ENCODE results near the gene ARID2.

The ARID2 gene

DNA sequence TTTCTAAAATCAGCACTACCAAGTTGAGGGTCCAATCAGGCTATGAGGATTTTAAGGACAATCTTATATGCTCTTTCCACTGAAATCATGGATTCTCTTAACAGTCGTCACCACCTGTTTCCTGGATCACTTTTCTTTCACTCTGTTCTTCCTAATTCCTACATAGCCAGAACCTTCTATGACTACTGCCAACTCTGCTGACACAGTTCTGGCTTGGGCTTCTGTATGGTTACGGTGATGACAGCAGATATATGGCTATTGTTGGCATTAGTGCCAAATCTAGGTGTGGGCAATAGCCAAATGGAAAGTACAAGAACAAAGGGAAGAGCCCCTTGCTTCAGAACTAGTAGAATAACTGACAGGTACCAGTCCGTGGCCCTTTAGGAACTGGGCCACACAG lies 124.0 kb downstream of the ARID2 start:
- DNase-seq (ENCODE audit: low read depth), result no peak

DNA sequence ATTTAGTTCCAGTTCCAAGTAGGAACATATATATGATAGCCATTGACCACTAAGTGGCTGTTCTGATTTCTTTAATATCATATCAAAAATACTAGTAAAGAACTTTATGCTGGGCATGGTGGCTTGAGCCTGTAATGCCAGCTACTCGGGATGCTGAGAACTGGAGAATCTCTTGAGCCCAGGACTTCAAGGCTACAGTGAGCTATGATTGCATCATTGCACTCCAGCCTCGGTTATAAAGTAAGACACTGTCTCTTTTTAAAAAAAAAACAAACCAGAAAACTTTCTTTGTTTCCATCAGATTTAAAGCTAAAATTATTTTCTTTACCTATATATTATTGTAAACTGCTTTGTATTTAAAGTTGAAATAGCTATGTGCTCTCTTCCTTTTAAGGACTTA lies 133.8 kb downstream of the ARID2 start:
- no peak for DNase-seq (ENCODE audit: low read depth)

DNA sequence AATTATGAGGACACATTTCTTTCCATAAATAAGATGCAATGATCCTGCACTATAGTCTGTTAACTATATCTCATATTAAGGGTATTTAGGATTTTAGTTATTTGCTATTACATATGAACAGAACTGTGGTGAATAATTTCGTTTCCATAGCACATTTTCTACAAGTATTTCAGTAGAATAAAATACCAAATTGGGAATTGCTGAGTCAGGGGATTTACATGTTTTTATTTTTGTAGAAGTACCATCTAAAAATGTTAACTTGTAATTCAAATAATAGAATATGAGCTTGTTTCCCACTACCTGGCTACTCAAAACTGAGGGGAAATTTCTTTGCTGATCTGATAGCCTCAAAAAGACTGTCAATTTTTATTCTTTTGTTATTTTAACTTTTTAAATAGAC lies 136.8 kb downstream of the ARID2 start:
- no peak for DNase-seq (ENCODE audit: low read depth)

DNA sequence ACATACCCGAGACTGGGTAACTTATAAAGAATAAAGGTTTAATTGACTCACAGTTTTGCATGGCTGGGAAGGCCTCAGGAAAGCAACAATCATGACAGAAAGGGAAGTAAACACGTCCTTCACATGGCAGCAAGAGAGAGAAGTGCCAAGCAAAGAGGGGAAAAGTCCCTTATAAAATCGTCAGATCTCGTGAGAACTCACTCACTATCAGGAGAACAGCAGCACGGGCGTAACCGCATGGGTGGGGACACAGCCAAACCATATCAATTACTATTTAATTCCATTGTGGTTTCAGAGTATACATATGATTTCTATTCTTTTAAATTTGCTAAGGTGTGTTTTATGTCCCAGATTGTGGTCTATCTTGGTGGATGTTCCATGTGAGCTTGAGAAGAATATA lies 142.9 kb downstream of the ARID2 start:
- DNase-seq (ENCODE audit: low read depth), result no peak

DNA sequence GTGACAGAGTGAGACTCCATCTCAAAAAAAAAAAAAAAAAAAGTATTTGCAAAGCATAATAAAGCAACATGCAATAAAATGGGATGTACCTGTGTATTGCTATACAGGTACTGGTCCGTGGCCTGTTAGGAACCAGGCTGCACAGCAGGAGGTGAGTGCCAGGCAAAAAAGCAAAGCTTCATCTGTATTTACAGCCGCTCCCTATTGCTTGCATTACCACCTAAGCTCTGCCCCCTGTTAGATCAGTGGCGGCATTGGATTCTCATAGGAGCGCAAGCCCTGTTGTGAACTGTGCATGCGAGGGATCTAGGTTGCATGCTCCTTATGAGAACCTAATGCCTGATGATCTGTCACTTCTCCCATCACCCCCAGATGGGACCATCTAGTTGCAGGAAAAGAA lies 147.6 kb downstream of the ARID2 start:
- DNase-seq (ENCODE audit: low read depth), result no peak

DNA sequence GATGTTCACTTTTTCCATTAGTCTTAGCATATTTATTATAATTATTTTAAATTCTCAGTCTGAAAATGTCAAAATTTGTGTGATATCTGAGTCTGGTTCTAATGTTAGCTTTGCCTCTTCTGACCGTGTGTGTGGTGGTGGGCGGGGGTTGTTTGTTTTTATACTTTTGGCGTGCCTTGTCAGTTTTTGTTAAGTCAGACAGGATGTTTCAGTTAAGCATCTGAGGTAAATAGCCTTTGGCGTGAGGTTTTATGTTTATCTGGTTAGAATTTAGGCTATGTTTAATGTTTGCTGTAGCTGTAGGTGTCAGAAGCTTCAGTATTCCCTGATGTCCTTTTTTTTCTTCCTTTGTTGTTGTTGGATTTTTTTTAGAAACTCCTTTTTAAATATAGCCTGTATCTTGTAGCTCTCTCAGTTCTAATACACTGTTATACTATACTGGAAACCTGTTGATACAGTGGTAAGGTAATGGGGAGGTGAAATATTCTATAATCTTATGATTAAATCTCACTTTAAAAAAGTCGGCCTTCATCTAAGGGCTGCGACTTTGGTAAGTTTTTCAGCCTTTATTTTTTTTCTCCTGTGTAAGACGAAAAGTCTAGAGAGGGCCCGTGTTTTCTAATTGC lies 149.2 kb downstream of the ARID2 start:
- DNase-seq (ENCODE audit: low read depth), result no peak

DNA sequence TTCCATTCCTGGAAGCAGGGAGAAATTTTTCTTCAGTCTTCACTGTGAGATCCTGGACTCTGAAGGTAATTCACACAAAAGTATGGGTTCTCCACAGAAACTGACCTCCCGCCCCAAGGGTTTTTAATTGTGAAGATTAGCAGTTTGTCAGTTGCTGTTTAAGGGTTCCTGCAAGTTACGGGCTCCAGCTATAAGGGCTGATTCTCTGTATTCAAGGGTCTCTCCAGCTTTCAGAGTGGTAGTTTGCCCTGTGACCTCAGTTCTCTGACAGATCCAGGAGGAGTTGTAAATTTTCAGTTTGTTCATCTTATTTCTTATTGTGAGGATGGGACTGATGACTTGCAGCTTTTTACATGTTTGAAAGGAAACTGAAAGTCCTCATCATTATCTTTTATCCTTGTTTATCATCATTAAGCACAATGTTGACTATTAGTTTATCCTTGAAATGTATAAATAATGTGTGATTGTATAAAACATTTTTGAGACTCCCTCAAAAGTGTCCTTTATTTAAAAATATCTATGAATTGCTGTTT lies 149.9 kb downstream of the ARID2 start:
- no peak for DNase-seq (ENCODE audit: low read depth)

GRCh38 chr12:45880533-45880932 lies 151.0 kb downstream of the ARID2 start:
- no peak for DNase-seq (ENCODE audit: low read depth)

DNA sequence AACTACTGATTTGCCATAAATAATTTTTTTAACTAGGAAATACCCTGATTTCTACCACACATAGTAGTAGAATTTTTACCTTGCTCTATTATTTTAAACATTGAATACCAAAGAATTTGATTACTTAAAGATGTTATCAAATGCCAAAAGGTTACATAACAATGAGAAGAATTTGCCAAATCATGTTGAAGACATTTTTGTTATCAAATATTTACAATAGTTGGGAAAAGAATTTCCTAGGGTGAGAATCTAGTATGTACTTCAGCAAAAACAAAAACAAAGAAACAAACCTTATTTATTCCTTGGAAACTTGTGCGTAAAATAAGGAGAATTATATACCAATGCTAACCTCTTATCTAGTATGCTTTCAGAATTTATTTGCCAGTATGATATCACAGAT lies 153.7 kb downstream of the ARID2 start:
- DNase-seq (ENCODE audit: low read depth), result no peak

DNA sequence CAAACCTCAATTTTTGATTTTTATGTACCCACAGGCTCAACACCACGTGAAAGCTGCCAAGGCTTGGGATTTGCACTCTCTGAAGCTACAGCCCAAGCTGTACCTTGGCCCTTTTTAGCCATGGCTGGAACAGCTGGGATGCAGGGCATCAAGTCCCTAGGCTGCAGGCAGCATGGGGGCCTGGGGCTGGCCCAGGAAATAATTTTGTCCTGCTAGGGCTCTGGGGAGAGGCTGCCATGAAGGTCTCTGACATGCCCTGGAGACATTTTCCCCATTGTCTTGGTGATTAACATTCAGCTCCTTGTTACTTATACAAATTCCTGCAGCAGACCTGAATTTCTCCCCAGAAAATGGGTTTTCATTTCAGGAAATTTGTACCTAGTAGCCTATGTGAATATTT lies 157.2 kb downstream of the ARID2 start:
- no peak for DNase-seq (ENCODE audit: low read depth)

- no peak for DNase-seq (ENCODE audit: low read depth)
Observed at GRCh38 chr12:45887544-45887943, 158.0 kb downstream of the ARID2 start.

- no peak for DNase-seq (ENCODE audit: low read depth)
Observed at GRCh38 chr12:45890276-45890675, 160.8 kb downstream of the ARID2 start.

GRCh38 chr12:45893240-45893639 lies 163.7 kb downstream of the ARID2 start:
- DNase-seq (ENCODE audit: low read depth), result no peak

DNA sequence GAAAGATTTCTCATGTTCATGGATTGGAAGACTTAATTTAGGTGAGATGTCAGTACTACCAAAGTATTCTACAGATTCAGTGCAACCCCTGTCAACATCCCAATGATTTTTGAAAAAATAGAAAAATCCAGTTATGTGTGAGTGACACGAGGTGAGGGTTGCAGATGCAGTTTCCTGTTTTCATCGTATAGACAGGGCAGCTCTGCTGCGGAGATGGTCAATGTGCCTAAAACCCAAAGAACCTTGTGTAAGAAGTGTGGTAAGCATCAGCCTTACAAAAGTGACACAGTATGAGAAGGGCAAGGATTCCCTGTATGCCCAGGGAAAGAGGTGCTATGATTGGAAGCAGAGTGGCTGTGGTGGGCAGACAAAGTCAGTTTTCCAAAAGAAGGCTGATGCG lies 166.5 kb downstream of the ARID2 start:
- DNase-seq (ENCODE audit: low read depth), result no peak

GRCh38 chr12:45898094-45898493 lies 168.6 kb downstream of the ARID2 start:
- no peak for DNase-seq (ENCODE audit: low read depth)

DNA sequence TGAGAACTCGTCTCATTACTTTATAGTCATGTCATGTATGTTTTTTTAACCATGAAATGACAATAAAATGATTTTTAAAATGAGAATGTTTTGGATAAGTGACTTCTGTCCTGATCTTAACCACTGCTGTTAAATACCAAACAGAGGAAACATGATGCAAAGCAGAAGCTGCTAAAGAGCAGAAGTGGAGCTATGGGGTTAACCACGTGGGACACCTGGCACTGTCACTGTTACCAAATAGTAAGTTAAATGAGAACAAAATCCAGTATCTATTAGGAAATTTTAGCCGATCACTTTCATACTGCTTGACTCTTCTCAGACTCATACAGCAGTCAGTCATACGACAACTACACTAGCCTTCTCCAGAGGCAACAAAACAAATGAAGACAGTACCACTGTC lies 178.4 kb downstream of the ARID2 start:
- no peak for DNase-seq (ENCODE audit: low read depth)

DNA sequence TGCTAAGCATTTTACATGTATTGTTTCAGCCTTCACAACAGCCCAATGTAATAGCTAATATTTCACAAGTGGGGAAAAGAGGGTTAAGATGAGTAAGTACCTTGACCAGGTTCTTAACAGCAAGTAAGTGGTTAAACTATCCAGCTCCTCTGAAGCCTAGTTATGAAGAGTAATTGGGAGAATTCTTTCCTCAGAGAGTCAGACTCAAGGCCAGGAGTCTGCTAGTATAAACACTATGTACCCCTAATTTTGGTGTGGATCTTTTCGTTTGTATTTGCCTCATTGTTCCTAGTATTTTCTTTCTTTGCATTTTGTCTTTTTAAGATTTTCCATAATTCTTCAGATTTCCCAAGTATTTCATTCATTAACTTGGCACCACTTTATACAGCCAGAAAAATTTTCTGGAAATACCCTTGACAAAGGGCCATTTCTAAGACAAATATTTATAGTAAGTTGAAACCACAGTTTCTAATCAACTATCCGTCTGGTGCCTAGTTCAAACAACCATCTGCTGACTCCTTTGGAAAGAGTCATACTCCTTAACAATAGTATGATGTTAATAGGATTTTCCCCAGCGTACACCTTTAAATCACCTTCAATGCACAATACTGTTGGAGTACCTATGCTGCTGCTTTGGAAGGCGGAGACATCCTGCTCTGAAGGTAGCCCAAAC lies 179.7 kb downstream of the ARID2 start:
- no peak for DNase-seq (ENCODE audit: low read depth)

- DNase-seq (ENCODE audit: low read depth), result no peak
Observed at GRCh38 chr12:45912774-45913173, 183.3 kb downstream of the ARID2 start.

DNA sequence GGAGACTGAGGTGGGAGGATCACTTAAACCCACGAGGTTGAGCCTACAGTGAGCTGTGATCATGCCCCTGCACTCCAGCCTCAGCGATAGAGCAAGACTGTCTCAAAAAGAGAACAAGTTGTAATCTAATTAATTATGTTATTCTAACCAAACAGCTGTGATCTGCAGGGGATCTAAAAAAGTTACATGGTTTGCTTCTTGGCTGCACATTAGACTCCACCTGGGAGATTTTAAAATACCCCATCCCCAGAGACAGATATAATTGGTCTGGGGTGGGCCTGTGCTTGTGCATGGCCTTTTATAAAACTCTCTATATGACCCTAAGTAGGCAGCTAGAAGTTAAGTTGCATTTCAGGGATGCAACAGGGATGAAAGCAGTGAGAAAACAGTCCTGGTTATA lies 184.1 kb downstream of the ARID2 start:
- DNase-seq (ENCODE audit: low read depth), result no peak

- DNase-seq (ENCODE audit: low read depth), result no peak
Observed at GRCh38 chr12:45914090-45914489, 184.6 kb downstream of the ARID2 start.

DNA sequence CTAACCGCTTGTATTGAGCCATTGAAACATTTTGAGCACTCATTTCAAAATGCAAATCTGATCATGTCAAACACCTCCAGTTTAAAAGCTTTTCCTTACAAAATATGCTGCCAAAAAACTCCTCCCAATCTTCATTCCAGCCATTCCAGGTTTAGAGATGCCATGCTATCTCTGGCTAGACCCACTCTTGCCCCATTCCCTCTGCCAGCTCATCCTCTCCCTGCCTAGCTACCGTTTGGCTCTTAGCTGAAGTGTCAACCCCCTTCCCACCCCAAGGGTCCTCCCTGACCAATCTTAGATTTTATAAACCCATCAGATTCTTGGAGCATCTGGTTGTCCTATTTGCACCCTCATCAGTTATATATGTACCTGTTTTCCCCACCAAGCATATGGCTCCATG lies 185.9 kb downstream of the ARID2 start:
- no peak for DNase-seq (ENCODE audit: low read depth)

GRCh38 chr12:45918818-45919217 lies 189.3 kb downstream of the ARID2 start:
- DNase-seq (ENCODE audit: low read depth), result no peak

DNA sequence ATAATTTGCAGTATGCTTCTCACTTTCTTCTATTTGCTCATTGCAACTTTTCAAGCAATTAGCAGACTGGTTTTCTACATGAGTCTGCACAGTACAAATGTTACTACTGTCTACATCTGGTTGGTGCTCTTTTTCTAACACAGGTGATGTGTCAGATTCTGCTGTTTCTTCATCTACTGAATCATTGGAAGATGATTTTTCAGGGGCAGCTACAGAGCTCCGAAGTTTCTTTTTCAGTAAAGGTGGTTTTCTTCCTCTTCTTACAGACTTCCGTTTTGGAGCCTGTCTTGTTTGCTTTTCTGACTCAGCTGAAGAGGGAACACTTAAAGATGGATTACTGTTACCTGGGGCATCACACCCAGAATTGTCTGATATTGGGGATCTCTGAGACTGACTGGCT lies 198.8 kb downstream of the ARID2 start:
- no peak for DNase-seq (ENCODE audit: low read depth)

DNA sequence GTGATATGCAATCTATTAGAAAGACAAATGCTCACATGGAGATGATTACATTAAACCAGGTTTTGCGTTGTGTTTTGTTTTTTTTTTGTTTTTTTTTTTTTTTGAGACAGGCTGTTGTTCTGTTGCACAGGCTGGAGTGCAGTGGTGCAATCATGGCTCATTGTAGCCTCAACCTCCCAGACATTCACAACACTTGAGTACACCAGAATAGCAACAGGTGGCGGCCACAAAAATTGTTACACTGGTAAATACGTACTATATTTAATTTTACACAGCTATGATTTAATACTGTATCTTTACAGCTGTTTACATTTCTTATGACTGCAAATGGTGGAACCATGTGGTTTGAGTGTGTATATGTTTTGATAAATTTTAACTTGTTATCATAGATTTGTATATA lies 200.9 kb downstream of the ARID2 start:
- no peak for DNase-seq (ENCODE audit: low read depth)

Data from T-helper 22 cell (primary cell).